H9 (cell line): ENCODE data around the gene DENND6B. TPM values are rescaled to one million over a fixed set of nuclear protein-coding genes. Genes with fewer than 3 reads are reported as not detected.

Source experiments
- DNase-seq: peaks from one replicate; pipeline ENCODE4 v3.0.0-alpha.2; 2017
- H2AFZ ChIP-seq: one replicate; pipeline ENCODE4 v1.6.1; 2013; ENCODE audit warnings: mild to moderate bottlenecking, low read length, control low read depth, moderate library complexity
- H2AK5ac ChIP-seq: 2 replicates; pipeline ENCODE4 v1.6.1; 2013; ENCODE audit warnings: low read length, control low read depth, mixed read lengths; ENCODE audit not compliant: insufficient read length
- H2BK120ac ChIP-seq: one replicate; pipeline ENCODE4 v1.6.1; 2013; ENCODE audit warnings: low read depth, mild to moderate bottlenecking, low read length, control low read depth, inconsistent platforms; ENCODE audit not compliant: poor library complexity, severe bottlenecking
- H2BK12ac ChIP-seq: 2 replicates; pipeline ENCODE4 v1.6.1; 2013; ENCODE audit warnings: low read length, control low read depth, mixed read lengths, low read depth; ENCODE audit not compliant: insufficient read length
- H2BK15ac ChIP-seq: 2 replicates; pipeline ENCODE4 v1.6.1; 2013; ENCODE audit warnings: low read depth, low read length, control low read depth
- H2BK20ac ChIP-seq: one replicate; pipeline ENCODE4 v1.6.1; 2013; ENCODE audit warnings: low read depth, mild to moderate bottlenecking, low read length, control low read depth, inconsistent platforms; ENCODE audit not compliant: poor library complexity, severe bottlenecking
- H2BK5ac ChIP-seq: 2 replicates; pipeline ENCODE4 v1.6.1; 2013; ENCODE audit warnings: low read length, control low read depth, mixed read lengths; ENCODE audit not compliant: insufficient read length
- H3K14ac ChIP-seq: 2 replicates; pipeline ENCODE4 v1.6.1; 2013; ENCODE audit warnings: low read length, control low read depth; ENCODE audit not compliant: insufficient read depth
- H3K18ac ChIP-seq: 2 replicates; pipeline ENCODE4 v1.6.1; 2013; ENCODE audit warnings: low read depth, mild to moderate bottlenecking, mixed read lengths, low read length, control low read depth; ENCODE audit not compliant: insufficient read length
- H3K23ac ChIP-seq: 2 replicates; pipeline ENCODE4 v1.6.1; 2013; ENCODE audit warnings: low read length, control low read depth, mixed read lengths, low read depth; ENCODE audit not compliant: insufficient read length
- H3K23me2 ChIP-seq: 2 replicates; pipeline ENCODE4 v1.6.1; 2013; ENCODE audit warnings: low read depth, mild to moderate bottlenecking, mixed read lengths, low read length, control low read depth; ENCODE audit not compliant: insufficient read length, poor library complexity, severe bottlenecking
- H3K27ac ChIP-seq: 2 replicates; pipeline ENCODE4 v1.5.1; 2013; ENCODE audit warnings: low read length, control low read depth, mixed read lengths, low read depth; ENCODE audit not compliant: insufficient read length
- H3K27me3 ChIP-seq: 2 replicates; pipeline ENCODE4 v1.6.1; 2013; ENCODE audit warnings: low read length, control low read depth, inconsistent platforms; ENCODE audit not compliant: insufficient read depth
- H3K4ac ChIP-seq: 2 replicates; pipeline ENCODE4 v1.6.1; 2013; ENCODE audit warnings: low read depth, mild to moderate bottlenecking, control low read depth, inconsistent platforms, low read length, moderate library complexity
- H3K4me1 ChIP-seq: 2 replicates; pipeline ENCODE4 v1.6.1; 2013; ENCODE audit warnings: low read length, control low read depth, inconsistent platforms; ENCODE audit not compliant: insufficient read depth
- H3K4me2 ChIP-seq: 2 replicates; pipeline ENCODE4 v1.6.1; 2013; ENCODE audit warnings: low read length, control low read depth, mixed read lengths; ENCODE audit not compliant: insufficient read length, insufficient read depth
- H3K56ac ChIP-seq: 2 replicates; pipeline ENCODE4 v1.6.1; 2013; ENCODE audit warnings: low read depth, mild to moderate bottlenecking, mixed read lengths, low read length, control low read depth; ENCODE audit not compliant: insufficient read length
- H3K79me1 ChIP-seq: 2 replicates; pipeline ENCODE4 v1.6.1; 2013; ENCODE audit warnings: low read depth, mild to moderate bottlenecking, moderate library complexity, low read length, control low read depth, inconsistent platforms; ENCODE audit not compliant: insufficient read depth, poor library complexity, severe bottlenecking
- H3K79me2 ChIP-seq: 2 replicates; pipeline ENCODE4 v1.6.1; 2013; ENCODE audit warnings: low read length, control low read depth, inconsistent platforms; ENCODE audit not compliant: insufficient read depth
- H3K9ac ChIP-seq: 2 replicates; pipeline ENCODE4 v1.6.1; 2013; ENCODE audit warnings: low read length, control low read depth, mixed read lengths; ENCODE audit not compliant: insufficient read length; ENCODE audit errors: extremely low read depth
- H3K9me3 ChIP-seq: one replicate; pipeline ENCODE4 v1.6.1; 2013; ENCODE audit warnings: low read depth, low read length, inconsistent platforms; ENCODE audit not compliant: control insufficient read depth
- H3T11ph ChIP-seq: one replicate; pipeline ENCODE4 v1.6.1; 2013; ENCODE audit warnings: mild to moderate bottlenecking, low read length, control low read depth, inconsistent platforms
- H4K20me1 ChIP-seq: one replicate; pipeline ENCODE4 v1.6.1; 2013; ENCODE audit not compliant: control insufficient read depth, insufficient read length, insufficient read depth
- H4K5ac ChIP-seq: 2 replicates; pipeline ENCODE4 v1.6.1; 2013; ENCODE audit warnings: low read depth, mild to moderate bottlenecking, mixed read lengths, low read length, control low read depth; ENCODE audit not compliant: insufficient read length
- H4K8ac ChIP-seq: replicated peaks from 2 replicates; pipeline ENCODE4 v1.6.1; 2013; ENCODE audit warnings: low read length, control low read depth, mixed read lengths, low read depth; ENCODE audit not compliant: insufficient read length
- H4K91ac ChIP-seq: 2 replicates; pipeline ENCODE4 v1.6.1; 2013; ENCODE audit warnings: low read depth, mild to moderate bottlenecking, moderate library complexity, mixed read lengths, low read length, control low read depth; ENCODE audit not compliant: insufficient read length
- H3K27ac Mint-ChIP-seq, 3 experiments: 2 replicates in 2 of 3; 3 replicates in 1 of 3; pipeline ENCODE4 v1.8.0; 2020 to 2021; ENCODE audit warnings: mixed read lengths in 3 of 3, mild to moderate bottlenecking in 1 of 3, moderate library complexity in 1 of 3
- H3K27me3 Mint-ChIP-seq: 2 replicates; pipeline ENCODE4 v1.8.0; 2021; ENCODE audit warnings: low read depth, mild to moderate bottlenecking, moderate library complexity, mixed read lengths
- H3K36me3 Mint-ChIP-seq, 3 experiments: 2 replicates in 2 of 3; 3 replicates in 1 of 3; pipeline ENCODE4 v1.8.0; 2020 to 2021; ENCODE audit warnings: low read depth in 3 of 3, mixed read lengths in 3 of 3; ENCODE audit not compliant: insufficient read depth in 1 of 3
- H3K4me1 Mint-ChIP-seq, 2 experiments: 2 replicates each; pipeline ENCODE4 v1.8.0; 2020; ENCODE audit warnings: mixed read lengths in 2 of 2
- H3K4me3 Mint-ChIP-seq, 2 experiments: 2 replicates in 1 of 2; 3 replicates in 1 of 2; pipeline ENCODE4 v1.8.0; 2020 to 2021; ENCODE audit warnings: mild to moderate bottlenecking in 2 of 2, mixed read lengths in 2 of 2, moderate library complexity in 1 of 2
- H3K9me3 Mint-ChIP-seq, 2 experiments: 2 replicates in 1 of 2; 3 replicates in 1 of 2; pipeline ENCODE4 v1.8.0; 2020; ENCODE audit warnings: mild to moderate bottlenecking in 2 of 2, mixed read lengths in 2 of 2, moderate library complexity in 1 of 2
- CTCF ChIP-seq: fragments of 200-600 bp; sonication (generic); conservative IDR thresholded peaks from 3 replicates; pipeline ENCODE4 v1.8.0; 2021; ENCODE audit warnings: antibody characterized with exemption, mild to moderate bottlenecking
- WGBS: extraction: QIAGEN DNeasy Blood & Tissue Kit; methylation state at CpG from one replicate; pipeline ENCODE4 v1.1.7; 2013; ENCODE audit warnings: missing lambda C conversion rate, low lambda C conversion rate, mixed read lengths; ENCODE audit not compliant: insufficient read length; ENCODE audit errors: extremely low coverage; 5-methylcytosine and 5-hydroxymethylcytosine counted together
- total RNA-seq: library from RNA; stranded (reverse); gene quantifications from 2 replicates; pipeline ENCODE4 v1.2.1, GENCODE V29; 2021

Gene DENND6B
- total RNA-seq, 1 experiment from 2014 or later = 1.5 TPM

GRCh38 chr22:50275181-50276055 is 51.4 kb downstream of the DENND6B start:
- no peaks in the 10 kb centered on the region for H3K4me1 ChIP-seq
- H3T11ph ChIP-seq = no peak overlapping the region
- H2BK12ac ChIP-seq = no peak overlapping the region
- Mint-ChIP-seq H3K9me3 (peaks cover 8 to 13% of the 10 kb centered on the region in 2 experiments), H3K4me3 (no peak overlapping the region), H3K4me1 (peaks cover 2 to 8% of the 10 kb centered on the region in 2 experiments; a peak in 1 of 4 replicates), H3K27ac (no peak overlapping the region), H3K27me3 (peaks cover 17% of the 10 kb centered on the region), H3K36me3 (peaks cover 33 to 54% (median 50%) of the 10 kb centered on the region in 3 experiments)
- no peak overlapping the region for H3K14ac ChIP-seq
- H3K79me2 ChIP-seq = no peaks in the 10 kb centered on the region
- H2AK5ac ChIP-seq = no peak overlapping the region
- no peak overlapping the region for H2BK20ac ChIP-seq
- no peak overlapping the region for H2BK5ac ChIP-seq
- WGBS = no CpG with 5 or more reads among the region's 43 CpGs
- no peak overlapping the region for H3K56ac ChIP-seq
- DNase-seq = no peak
- H3K4ac ChIP-seq = no peak overlapping the region
- H3K23ac ChIP-seq = no peak overlapping the region
- H3K18ac ChIP-seq = no peak overlapping the region
- H3K27me3 ChIP-seq = no peaks in the 10 kb centered on the region; the same call in 1 of the 2 replicates
- no peaks in the 10 kb centered on the region for H3K79me1 ChIP-seq
- no peak overlapping the region for H3K4me2 ChIP-seq
- peaks cover 5% of the 10 kb centered on the region for H3K23me2 ChIP-seq
- H2AFZ ChIP-seq = no peak overlapping the region
- H3K9ac ChIP-seq = no peak overlapping the region
- no peak overlapping the region for H2BK15ac ChIP-seq
- no peaks in the 10 kb centered on the region for H3K9me3 ChIP-seq
- no peak for TF ChIP-seq CTCF
- no peak overlapping the region for H4K5ac ChIP-seq
- no peak overlapping the region for H3K27ac ChIP-seq
- no peak overlapping the region for H2BK120ac ChIP-seq
- no peak overlapping the region for H4K8ac ChIP-seq
- no peak overlapping the region for H4K91ac ChIP-seq
- H4K20me1 ChIP-seq = no peaks in the 10 kb centered on the region
